Keratinocyte (primary cell): ENCODE data around the gene TNPO3.

Experiments
- EZH2 ChIP-seq: IDR thresholded peaks from one replicate; pipeline ENCODE4 v1.6.1; 2012; ENCODE audit warnings: inconsistent platforms, mild to moderate bottlenecking, low read length, moderate library complexity
- TF ChIP-seq, protein P1 (sequence below), 3 experiments: IDR thresholded peaks in 1 of 3; conservative IDR thresholded peaks in 1 of 3; optimal IDR thresholded peaks in 1 of 3; 2 replicates in 2 of 3; 3 replicates in 1 of 3; pipeline versions ENCODE3 to v1.5.1; 2011; ENCODE audit warnings: low read length in 3 of 3, mild to moderate bottlenecking in 3 of 3, moderate library complexity in 2 of 3, control low read depth in 1 of 3, inconsistent platforms in 1 of 3; ENCODE audit not compliant: insufficient read depth in 2 of 3; ENCODE audit errors: extremely low read depth in 1 of 3

DNA sequence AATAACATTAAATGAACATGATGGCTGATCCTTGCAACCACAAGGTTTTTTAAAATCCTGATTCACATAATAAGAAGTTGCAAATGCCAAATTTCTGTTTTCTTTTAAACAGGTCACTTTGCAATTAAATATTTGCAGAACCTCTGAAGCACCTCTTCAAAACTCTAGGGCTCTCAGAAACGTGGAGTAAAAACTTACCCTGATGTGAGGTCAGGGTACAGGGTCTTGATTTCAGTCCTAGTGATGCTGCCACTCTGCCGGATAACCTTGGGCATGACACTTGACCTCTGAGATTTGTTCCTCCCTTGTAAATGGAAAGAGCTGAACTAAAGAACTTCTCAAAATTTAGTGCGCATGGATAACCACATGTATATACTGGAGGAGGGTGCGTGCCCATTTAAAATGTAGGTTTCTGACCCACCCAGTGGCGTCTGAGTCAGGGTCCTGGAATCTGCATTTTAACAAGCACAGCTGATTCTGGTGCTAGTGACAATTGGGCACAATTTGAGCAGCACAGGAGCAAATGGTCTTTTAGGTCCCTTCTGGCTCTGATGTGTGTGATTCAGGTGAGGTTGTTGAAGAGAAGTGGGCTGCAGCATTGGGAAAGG is 35.5 kb upstream of the TNPO3 start:
- TF ChIP-seq, protein P1, sequence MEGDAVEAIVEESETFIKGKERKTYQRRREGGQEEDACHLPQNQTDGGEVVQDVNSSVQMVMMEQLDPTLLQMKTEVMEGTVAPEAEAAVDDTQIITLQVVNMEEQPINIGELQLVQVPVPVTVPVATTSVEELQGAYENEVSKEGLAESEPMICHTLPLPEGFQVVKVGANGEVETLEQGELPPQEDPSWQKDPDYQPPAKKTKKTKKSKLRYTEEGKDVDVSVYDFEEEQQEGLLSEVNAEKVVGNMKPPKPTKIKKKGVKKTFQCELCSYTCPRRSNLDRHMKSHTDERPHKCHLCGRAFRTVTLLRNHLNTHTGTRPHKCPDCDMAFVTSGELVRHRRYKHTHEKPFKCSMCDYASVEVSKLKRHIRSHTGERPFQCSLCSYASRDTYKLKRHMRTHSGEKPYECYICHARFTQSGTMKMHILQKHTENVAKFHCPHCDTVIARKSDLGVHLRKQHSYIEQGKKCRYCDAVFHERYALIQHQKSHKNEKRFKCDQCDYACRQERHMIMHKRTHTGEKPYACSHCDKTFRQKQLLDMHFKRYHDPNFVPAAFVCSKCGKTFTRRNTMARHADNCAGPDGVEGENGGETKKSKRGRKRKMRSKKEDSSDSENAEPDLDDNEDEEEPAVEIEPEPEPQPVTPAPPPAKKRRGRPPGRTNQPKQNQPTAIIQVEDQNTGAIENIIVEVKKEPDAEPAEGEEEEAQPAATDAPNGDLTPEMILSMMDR (optimal IDR thresholded peaks at IDR 0.05 in 1 of 3, IDR thresholded peaks at IDR 0.05 in 1 of 3, conservative IDR thresholded peaks at IDR 0.05 in 1 of 3; ENCODE audit: extremely low read depth in 1 of 3, insufficient read depth in 2 of 3, low read length in 3 of 3) = no peak
- no peak for TF ChIP-seq EZH2
